NT2/D1 (cell line): ENCODE results near the gene LIF.

Experiments
- SUZ12 ChIP-seq: IDR thresholded peaks from 2 replicates; pipeline ENCODE4 v1.6.1; 2011; ENCODE audit not compliant: insufficient read length, insufficient read depth; ENCODE audit errors: extremely low read depth
- YY1 ChIP-seq: IDR thresholded peaks from 2 replicates; pipeline ENCODE4 v1.6.1; 2011; ENCODE audit not compliant: insufficient read length, insufficient read depth
- ZNF274 ChIP-seq: IDR thresholded peaks from 2 replicates; pipeline ENCODE4 v1.6.1; 2011; ENCODE audit warnings: mild to moderate bottlenecking, low read depth, low read length

DNA sequence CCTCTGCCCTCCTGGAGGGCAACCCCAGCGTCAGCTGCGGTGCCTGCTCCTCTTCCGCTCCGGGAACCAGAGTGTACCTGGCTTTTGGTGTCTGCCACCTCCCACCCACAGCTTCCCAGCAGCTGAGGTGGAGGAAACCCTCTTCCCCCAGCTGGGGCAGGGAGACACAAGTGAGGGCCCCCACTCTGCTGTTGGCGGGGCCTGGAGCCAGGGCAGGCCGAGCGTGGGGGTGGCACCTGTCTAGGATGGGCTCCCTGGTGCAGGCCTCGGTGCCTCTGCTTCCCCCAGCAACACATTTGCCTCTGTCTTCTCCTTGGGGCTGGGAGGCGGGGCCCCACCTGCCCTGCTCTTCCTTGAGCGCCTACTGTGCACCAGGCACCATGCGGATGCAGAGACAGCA lies 13.7 kb upstream of the LIF start:
- no peak for TF ChIP-seq YY1
- no peak for TF ChIP-seq ZNF274
- no peak for TF ChIP-seq SUZ12
